SU-DHL-6 (cell line): ENCODE measurements around the gene LPCAT1.

Experiments
- H2AFZ ChIP-seq: fragments of 200-600 bp; sonication (generic); 2 replicates; pipeline ENCODE4 v1.6.1; 2014; ENCODE audit warnings: low read depth, mild to moderate bottlenecking, moderate library complexity, mixed read lengths, antibody characterized with exemption, low read length; ENCODE audit not compliant: severe bottlenecking
- H3F3A ChIP-seq: fragments of 200-600 bp; shearing (Covaris generic); 2 replicates; pipeline ENCODE4 v1.6.0; 2016; ENCODE audit warnings: antibody characterized with exemption, mild to moderate bottlenecking; ENCODE audit not compliant: insufficient read depth
- H3K27ac ChIP-seq: fragments of 200-600 bp; sonication (generic); 2 replicates; pipeline ENCODE4 v1.5.1; 2016; ENCODE audit warnings: low read depth, mild to moderate bottlenecking, low read length, moderate library complexity, mixed read lengths
- H3K27me3 ChIP-seq: fragments of 200-600 bp; sonication (generic), shearing (Covaris generic); 2 replicates; pipeline ENCODE4 v1.6.0; 2014; ENCODE audit warnings: mild to moderate bottlenecking, low read length
- H3K36me3 ChIP-seq: fragments of 200-600 bp; sonication (generic); 2 replicates; pipeline ENCODE4 v1.6.1; 2014; ENCODE audit warnings: mild to moderate bottlenecking, low read length, mixed read lengths
- H3K4me2 ChIP-seq: fragments of 300-600, 200-600 bp; shearing (Covaris generic), sonication (generic); 2 replicates; pipeline ENCODE4 v1.6.0; 2014; ENCODE audit warnings: low read length, low read depth, mild to moderate bottlenecking; ENCODE audit not compliant: poor library complexity, severe bottlenecking
- H3K4me3 ChIP-seq: fragments of 200-600 bp; sonication (generic); 2 replicates; pipeline ENCODE4 v1.5.1; 2014; ENCODE audit warnings: antibody characterized with exemption, low read length, mild to moderate bottlenecking, mixed read lengths; ENCODE audit not compliant: insufficient read depth, poor library complexity, severe bottlenecking
- H3K79me2 ChIP-seq: fragments of 200-600 bp; sonication (generic); 2 replicates; pipeline ENCODE4 v1.6.1; 2014; ENCODE audit warnings: mild to moderate bottlenecking, low read length, moderate library complexity; ENCODE audit not compliant: insufficient read depth
- H3K9ac ChIP-seq: fragments of 200-600 bp; sonication (generic); 2 replicates; pipeline ENCODE4 v1.7.0; 2014; ENCODE audit warnings: mild to moderate bottlenecking, low read length
- H3K9me2 ChIP-seq: fragments of 200-600 bp; sonication (generic); replicated peaks from 2 replicates; pipeline ENCODE4 v1.6.1; 2014; ENCODE audit warnings: low read length; ENCODE audit not compliant: insufficient read depth
- H3K9me3 ChIP-seq: fragments of 200-600 bp; sonication (generic); 2 replicates; pipeline ENCODE4 v1.6.1; 2014; ENCODE audit warnings: low read length, mixed read lengths; ENCODE audit not compliant: insufficient read depth
- H4K20me1 ChIP-seq: fragments of 200-600 bp; sonication (generic); 2 replicates; pipeline ENCODE4 v1.6.1; 2014; ENCODE audit warnings: low read depth, mild to moderate bottlenecking, antibody characterized with exemption, low read length, moderate library complexity, mixed read lengths
- CTCF ChIP-seq: fragments of 200-600 bp; sonication (generic); IDR thresholded peaks from one replicate; pipeline ENCODE4 v1.5.1; 2017; ENCODE audit warnings: antibody characterized with exemption, mild to moderate bottlenecking, low read length, moderate library complexity; ENCODE audit not compliant: insufficient read depth, poor library complexity, severe bottlenecking
- EZH2phosphoT487 ChIP-seq: fragments of 200-600 bp; sonication (generic), shearing (Covaris generic); conservative IDR thresholded peaks from 2 replicates; pipeline ENCODE4 v1.6.1; 2018; ENCODE audit warnings: mild to moderate bottlenecking, antibody characterized with exemption, low read length, moderate library complexity, mixed read lengths

LPCAT1 gene

GRCh38 chr5:1545126-1545804, 21.5 kb upstream of the LPCAT1 start:
- Histone ChIP-seq H3K4me2 (no peak overlapping the region), H3K9ac (no peak overlapping the region), H3K27me3 (no peaks in the 10 kb centered on the region), H3K27ac (no peak overlapping the region), H4K20me1 (no peaks in the 10 kb centered on the region), H2AFZ (no peak overlapping the region), H3K79me2 (no peaks in the 10 kb centered on the region), H3F3A (0 out of 2 replicates have a peak, but pooled peaks cover 3% of the 10 kb centered on the region), H3K9me3 (peaks cover 6% of the 10 kb centered on the region), H3K4me3 (no peak overlapping the region), H3K36me3 (no peaks in the 10 kb centered on the region), H3K9me2 (no peaks in the 10 kb centered on the region)
- no peak for TF ChIP-seq CTCF
- TF ChIP-seq EZH2phosphoT487 = no peak

DNA sequence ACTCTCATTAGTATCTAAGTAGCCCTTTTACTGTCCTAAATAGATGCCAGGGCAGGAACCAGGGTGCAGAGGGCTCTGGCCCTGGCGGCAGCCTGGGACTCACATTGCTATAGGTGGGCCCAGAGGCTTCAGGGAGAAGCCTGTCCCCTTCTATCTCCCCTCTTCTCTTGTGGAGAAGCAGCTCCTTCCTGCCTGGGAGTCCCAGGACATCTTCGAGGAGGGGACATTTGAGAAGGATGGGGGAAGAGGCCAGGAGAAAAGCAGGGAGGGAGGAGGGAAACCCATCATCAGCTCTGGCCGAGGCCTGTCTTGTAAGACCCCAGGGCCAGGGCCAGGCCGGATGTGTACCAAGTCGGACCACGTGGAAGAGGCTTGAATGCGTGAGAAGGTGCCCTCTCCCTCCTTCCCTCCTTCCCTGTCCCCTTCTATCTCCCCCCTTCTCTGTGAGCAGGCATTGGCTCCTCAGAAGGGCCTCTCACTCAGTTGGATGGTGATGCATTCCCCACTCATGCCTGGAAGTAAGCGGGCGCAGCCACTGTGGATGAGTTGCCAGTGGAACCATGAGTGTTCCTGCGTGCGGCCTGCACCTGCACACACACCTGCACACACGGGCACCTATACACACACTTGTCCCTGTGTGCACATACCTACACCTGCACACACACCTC, 20.7 kb upstream of the LPCAT1 start:
- Histone ChIP-seq H3K9me3 (peaks cover 6% of the 10 kb centered on the region), H3F3A (0 out of 2 replicates have a peak, but pooled peaks cover 3% of the 10 kb centered on the region), H3K4me3 (no peak overlapping the region), H4K20me1 (no peaks in the 10 kb centered on the region), H3K9me2 (no peaks in the 10 kb centered on the region), H3K27me3 (no peaks in the 10 kb centered on the region), H3K79me2 (no peaks in the 10 kb centered on the region), H3K36me3 (no peaks in the 10 kb centered on the region), H2AFZ (no peak overlapping the region), H3K4me2 (no peak overlapping the region), H3K9ac (no peak overlapping the region), H3K27ac (no peak overlapping the region)
- TF ChIP-seq CTCF = no peak
- no peak for TF ChIP-seq EZH2phosphoT487

- Histone ChIP-seq H4K20me1 (no peaks in the 10 kb centered on the region), H3K4me3 (no peak overlapping the region), H3K9me2 (no peaks in the 10 kb centered on the region), H3K27me3 (no peaks in the 10 kb centered on the region), H3F3A (0 out of 2 replicates have a peak, but pooled peaks cover 3% of the 10 kb centered on the region), H3K9ac (no peak overlapping the region), H2AFZ (no peak overlapping the region), H3K9me3 (peaks cover 6% of the 10 kb centered on the region), H3K36me3 (no peaks in the 10 kb centered on the region), H3K27ac (no peak overlapping the region), H3K4me2 (no peak overlapping the region), H3K79me2 (no peaks in the 10 kb centered on the region)
- TF ChIP-seq EZH2phosphoT487 (no peak), CTCF (no peak)
Observed at GRCh38 chr5:1543398-1544293, 19.9 kb upstream of the LPCAT1 start.
